ENCODE measurements around the gene AGPAT2. TPM values are rescaled to one million over a fixed set of nuclear protein-coding genes. Genes with fewer than 3 reads are reported as not detected.

Gene AGPAT2
- total RNA-seq, 1 donor from 2014 or later: 41.9 TPM

DNA sequence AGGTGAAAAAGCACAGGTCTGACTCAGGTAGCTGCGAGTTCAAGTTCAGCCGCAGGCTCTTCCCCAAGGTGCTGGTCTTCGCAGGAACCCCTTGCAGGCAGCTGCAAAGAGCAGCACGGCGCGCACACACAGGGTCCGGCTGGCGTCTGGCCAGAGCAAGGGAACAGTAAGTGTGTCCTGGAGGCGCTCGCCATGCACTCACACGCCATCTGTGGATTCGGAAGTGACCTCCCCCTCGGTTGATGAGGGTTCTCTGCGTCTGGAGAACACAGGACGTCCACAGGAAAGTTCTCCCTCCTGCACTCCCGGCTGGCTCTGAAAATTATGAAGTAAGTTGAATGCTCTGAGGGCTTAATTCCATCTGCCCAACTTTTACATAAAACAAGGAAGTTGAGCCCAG, 38.5 kb downstream of the AGPAT2 start:
- DNase-seq (ENCODE audit: low read depth): no peak
- FAIRE-seq: no peak
- Histone ChIP-seq H3K27me3 (ENCODE audit: control insufficient read depth, insufficient read depth, low read length) (peaks cover 5% of the 10 kb centered on the region), H3K36me3 (ENCODE audit: control insufficient read depth, insufficient read depth, low read length) (no peaks in the 10 kb centered on the region), H3K4me3 (ENCODE audit: low read depth, low read length) (no peak overlapping the region)
- TF ChIP-seq CTCF (IDR thresholded peaks at IDR 0.05; ENCODE audit: insufficient read depth, low read length, severe bottlenecking): no peak

GRCh38 chr9:136646827-136647711, 40.2 kb downstream of the AGPAT2 start:
- Histone ChIP-seq H3K4me3 (ENCODE audit: low read depth, low read length) (no peak overlapping the region), H3K27me3 (ENCODE audit: control insufficient read depth, insufficient read depth, low read length) (peaks cover 10% of the 10 kb centered on the region), H3K36me3 (ENCODE audit: control insufficient read depth, insufficient read depth, low read length) (no peaks in the 10 kb centered on the region)
- FAIRE-seq (no peak), DNase-seq (ENCODE audit: low read depth) (no peak)
- no peak for TF ChIP-seq CTCF (IDR thresholded peaks at IDR 0.05; ENCODE audit: insufficient read depth, low read length, severe bottlenecking)

DNA sequence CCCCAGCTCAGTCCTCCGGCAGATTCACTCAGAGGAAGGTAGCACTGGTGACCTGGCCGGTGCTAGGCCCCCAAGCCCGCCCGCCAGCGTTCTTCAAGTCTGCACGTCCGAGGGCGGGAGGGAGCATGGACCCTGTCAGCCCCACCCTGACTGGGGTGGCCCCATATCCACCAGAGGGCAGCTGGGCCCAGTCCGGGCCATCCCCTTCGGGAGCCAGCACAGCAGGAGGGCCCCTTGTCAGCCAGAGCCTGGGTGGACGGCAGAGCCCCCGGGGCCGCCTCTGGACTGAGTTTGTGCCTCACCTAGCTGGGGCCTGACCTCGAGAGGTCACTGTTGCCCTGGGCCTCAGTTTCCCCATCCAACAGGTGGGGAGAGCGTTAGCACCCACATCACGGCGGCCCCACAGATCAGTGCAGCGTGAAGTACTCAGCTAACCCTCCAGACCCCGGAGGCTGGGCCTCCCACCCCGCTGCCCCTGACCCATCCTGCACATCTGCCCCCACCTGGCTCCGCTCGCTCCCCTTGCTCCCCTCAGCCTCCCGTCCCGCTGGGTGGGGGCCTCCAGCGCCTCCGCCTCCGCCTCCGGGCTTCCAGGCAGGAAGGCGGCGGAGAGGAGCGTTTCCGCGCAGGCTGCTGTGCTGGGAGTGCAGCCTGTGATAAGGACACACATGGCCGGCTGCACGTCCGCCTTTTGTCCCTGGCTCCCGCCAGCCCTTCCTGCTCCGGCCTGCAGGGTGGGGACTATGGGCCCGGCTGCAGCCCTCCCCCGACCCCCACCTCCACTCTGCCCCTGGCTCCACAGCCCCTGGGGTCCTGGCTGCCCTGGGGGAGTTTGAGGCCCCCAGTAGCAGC, 41.1 kb downstream of the AGPAT2 start:
- Histone ChIP-seq H3K27me3 (ENCODE audit: control insufficient read depth, insufficient read depth, low read length) (peaks cover 10% of the 10 kb centered on the region), H3K4me3 (ENCODE audit: low read depth, low read length) (no peak overlapping the region), H3K36me3 (ENCODE audit: control insufficient read depth, insufficient read depth, low read length) (no peaks in the 10 kb centered on the region)
- FAIRE-seq: no peak
- DNase-seq (ENCODE audit: low read depth): no peak
- TF ChIP-seq CTCF (IDR thresholded peaks at IDR 0.05; ENCODE audit: insufficient read depth, low read length, severe bottlenecking): no peak

DNA sequence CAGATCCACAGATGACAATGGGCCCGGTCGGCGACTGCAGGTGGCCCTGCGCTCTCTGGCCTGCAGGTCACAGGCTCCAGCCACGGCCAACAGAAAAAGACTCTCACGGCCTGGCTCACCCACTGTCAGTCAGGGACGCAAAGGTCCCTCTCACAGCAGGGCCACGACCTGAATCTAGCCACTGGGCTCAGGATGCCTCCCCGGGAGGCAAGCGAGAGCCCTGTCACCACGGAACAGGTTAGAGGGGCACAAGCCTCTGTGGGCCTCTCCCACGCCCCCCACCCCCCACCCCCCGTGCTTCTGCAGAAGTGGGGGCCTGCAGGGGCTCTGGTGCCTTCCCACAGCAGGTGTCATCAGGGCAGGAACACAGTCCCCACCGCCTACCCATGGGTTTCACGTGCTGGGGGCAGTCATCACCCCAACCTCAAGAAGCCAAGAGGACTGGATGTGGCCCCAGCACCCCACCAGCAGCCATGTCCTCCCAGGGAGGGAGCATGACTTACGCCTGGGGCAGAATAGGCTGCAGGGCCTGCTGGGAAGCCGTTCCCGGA, 41.8 kb downstream of the AGPAT2 start:
- no peak for TF ChIP-seq CTCF (IDR thresholded peaks at IDR 0.05; ENCODE audit: insufficient read depth, low read length, severe bottlenecking)
- FAIRE-seq: no peak
- Histone ChIP-seq H3K4me3 (ENCODE audit: low read depth, low read length) (no peak overlapping the region), H3K27me3 (ENCODE audit: control insufficient read depth, insufficient read depth, low read length) (peaks cover 10% of the 10 kb centered on the region), H3K36me3 (ENCODE audit: control insufficient read depth, insufficient read depth, low read length) (no peaks in the 10 kb centered on the region)
- DNase-seq (ENCODE audit: low read depth): no peak

- TF ChIP-seq CTCF (IDR thresholded peaks at IDR 0.05; ENCODE audit: insufficient read depth, low read length, severe bottlenecking): peak; percentile 92
- H3K27me3 ChIP-seq (ENCODE audit: control insufficient read depth, insufficient read depth, low read length): peaks cover 10% of the 10 kb centered on the region
- DNase-seq (ENCODE audit: low read depth) (peak; percentile 29), FAIRE-seq (no peak)
- H3K4me3 ChIP-seq (ENCODE audit: low read depth, low read length): no peak overlapping the region
- H3K36me3 ChIP-seq (ENCODE audit: control insufficient read depth, insufficient read depth, low read length): no peaks in the 10 kb centered on the region
These were observed 42.5 kb downstream of the AGPAT2 start for GRCh38 chr9:136644593-136645351.
